CD4-positive, alpha-beta T cell (primary cell): ENCODE results near the gene ZBTB7C. TPM values are rescaled to one million over a fixed set of nuclear protein-coding genes. Genes with fewer than 3 reads are reported as not detected.

Experiments
- ATAC-seq: fragments of 200-7000 bp; cut with Tn5 transposase; one replicate; pipeline ENCODE4 v1.10.0; 2022; ENCODE audit warnings: mild to moderate bottlenecking; ENCODE audit not compliant: poor library complexity
- CTCF ChIA-PET: fragments of 350-600 bp; sonication (Branson Sonifier 250); formaldehyde crosslinking; loops from one replicate; lab custom pipeline; 2021; ENCODE audit warnings: antibody characterized with exemption, inconsistent platforms; lab: Charles Lee
- POLR2A ChIA-PET: fragments of 350-600 bp; sonication (Branson Sonifier 250); formaldehyde crosslinking; loops from one replicate; lab custom pipeline; 2021; ENCODE audit warnings: antibody characterized with exemption, inconsistent platforms; lab: Charles Lee
- DNase-seq, 14 experiments: peaks; one replicate each; pipeline ENCODE4 v3.0.0-alpha.2; 2013 to 2020; ENCODE audit warnings: mixed read lengths in 2 of 14
- H3K27ac ChIP-seq, 2 donors: one replicate each; pipeline versions ENCODE4 v1.5.1 to v1.7.0; 2013; ENCODE audit warnings: low read length in 2 of 2, low read depth in 1 of 2, mild to moderate bottlenecking in 1 of 2
- H3K27me3 ChIP-seq, 2 experiments: 1 replicate in 1 of 2; 2 replicates in 1 of 2; pipeline versions ENCODE4 v1.6.1 to v1.7.0; 2013; ENCODE audit warnings: low read length in 2 of 2, control low read depth in 1 of 2, mild to moderate bottlenecking in 1 of 2, moderate library complexity in 1 of 2; ENCODE audit not compliant: insufficient read depth in 2 of 2, control insufficient read depth in 1 of 2
- H3K36me3 ChIP-seq: one replicate; pipeline ENCODE4 v1.6.1; 2013; ENCODE audit warnings: low read length, control low read depth; ENCODE audit not compliant: insufficient read depth
- H3K4me1 ChIP-seq: one replicate; pipeline ENCODE4 v1.6.1; 2013; ENCODE audit warnings: low read length, control low read depth; ENCODE audit not compliant: insufficient read depth
- H3K4me3 ChIP-seq: one replicate; pipeline ENCODE4 v1.5.1; 2013; ENCODE audit warnings: mild to moderate bottlenecking, low read length, moderate library complexity
- H3K9me3 ChIP-seq, 2 experiments: 1 replicate in 1 of 2; 2 replicates in 1 of 2; pipeline versions ENCODE4 v1.6.1 to v1.7.0; 2013; ENCODE audit warnings: low read length in 2 of 2, mild to moderate bottlenecking in 2 of 2, control low read depth in 1 of 2, moderate library complexity in 1 of 2; ENCODE audit not compliant: control insufficient read depth in 1 of 2, insufficient read depth in 1 of 2
- H3K27ac Mint-ChIP-seq: one replicate; pipeline ENCODE4 v1.8.0; 2020; ENCODE audit warnings: mixed read lengths
- H3K27me3 Mint-ChIP-seq: one replicate; pipeline ENCODE4 v1.8.0; 2021; ENCODE audit warnings: mixed read lengths
- H3K36me3 Mint-ChIP-seq: one replicate; pipeline ENCODE4 v1.8.0; 2021; ENCODE audit warnings: low read depth, mixed read lengths
- H3K4me1 Mint-ChIP-seq: one replicate; pipeline ENCODE4 v1.8.0; 2021; ENCODE audit warnings: low read depth, mixed read lengths
- H3K4me3 Mint-ChIP-seq: one replicate; pipeline ENCODE4 v1.8.0; 2020; ENCODE audit warnings: mild to moderate bottlenecking, mixed read lengths
- H3K9me3 Mint-ChIP-seq: one replicate; pipeline ENCODE4 v1.8.0; 2020; ENCODE audit warnings: mixed read lengths
- intact Hi-C, 2 experiments: fragments of 100-400 bp; cut with DNase I in 1 of 2; cut with micrococcal nuclease in 1 of 2; formaldehyde crosslinking; loops; one replicate each; pipeline versions ENCODE4 v1.15.1 to v1.9.0; 2023 to 2025; cut with DNase I, micrococcal nuclease
- total RNA-seq, 174 experiments: library from RNA in 2 of 174; stranded (reverse) in 2 of 174; gene quantifications; one replicate each; pipeline ENCODE4 v1.2.3 and lab custom pipeline; 2021 to 2026
- TF ChIP-seq, protein P1 (sequence below): fragments of 200-600 bp; IDR thresholded peaks from one replicate; pipeline ENCODE4 v1.8.0; 2022; ENCODE audit warnings: antibody characterized with exemption, mild to moderate bottlenecking

Gene ZBTB7C
- total RNA-seq, 2 experiments from 2014 or later, result not detected

DNA sequence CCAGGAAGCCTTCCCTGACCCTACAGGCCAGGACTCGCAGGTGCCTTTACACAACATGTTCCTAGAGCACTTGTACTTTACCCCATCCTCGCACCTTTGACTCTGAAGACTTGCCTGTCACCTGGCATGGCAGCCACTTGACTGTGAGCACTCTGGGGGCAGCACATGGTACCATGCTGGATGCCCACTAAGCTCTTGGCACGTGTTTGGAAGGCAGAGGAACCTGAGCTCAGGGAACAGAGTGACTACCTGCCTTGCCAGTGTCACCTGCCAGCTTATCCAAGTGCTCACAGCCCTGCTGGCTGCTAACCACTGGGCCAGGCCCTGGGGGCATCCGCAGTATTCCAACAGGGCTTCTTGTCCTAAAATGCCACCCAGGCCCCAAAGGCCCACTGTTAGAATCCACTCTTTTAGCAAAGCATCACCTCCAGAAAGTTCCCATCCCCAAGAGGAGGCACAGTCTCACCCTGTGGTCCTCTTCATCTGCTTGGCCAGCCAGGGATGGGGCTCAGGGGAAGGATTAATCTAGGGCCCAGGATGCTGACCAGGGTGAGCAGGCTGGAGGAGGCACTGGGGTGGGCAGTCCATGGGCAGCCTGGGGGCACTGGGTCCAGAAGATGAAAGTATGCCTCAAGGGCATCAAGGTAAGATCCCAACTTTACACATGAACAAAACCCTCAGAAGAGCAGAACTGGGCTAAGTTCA lies 57.0 kb downstream of the ZBTB7C start:
- no peaks in the 10 kb centered on the region for H3K36me3 Mint-ChIP-seq
- H3K27me3 Mint-ChIP-seq, result peaks cover 29% of the 10 kb centered on the region

DNA sequence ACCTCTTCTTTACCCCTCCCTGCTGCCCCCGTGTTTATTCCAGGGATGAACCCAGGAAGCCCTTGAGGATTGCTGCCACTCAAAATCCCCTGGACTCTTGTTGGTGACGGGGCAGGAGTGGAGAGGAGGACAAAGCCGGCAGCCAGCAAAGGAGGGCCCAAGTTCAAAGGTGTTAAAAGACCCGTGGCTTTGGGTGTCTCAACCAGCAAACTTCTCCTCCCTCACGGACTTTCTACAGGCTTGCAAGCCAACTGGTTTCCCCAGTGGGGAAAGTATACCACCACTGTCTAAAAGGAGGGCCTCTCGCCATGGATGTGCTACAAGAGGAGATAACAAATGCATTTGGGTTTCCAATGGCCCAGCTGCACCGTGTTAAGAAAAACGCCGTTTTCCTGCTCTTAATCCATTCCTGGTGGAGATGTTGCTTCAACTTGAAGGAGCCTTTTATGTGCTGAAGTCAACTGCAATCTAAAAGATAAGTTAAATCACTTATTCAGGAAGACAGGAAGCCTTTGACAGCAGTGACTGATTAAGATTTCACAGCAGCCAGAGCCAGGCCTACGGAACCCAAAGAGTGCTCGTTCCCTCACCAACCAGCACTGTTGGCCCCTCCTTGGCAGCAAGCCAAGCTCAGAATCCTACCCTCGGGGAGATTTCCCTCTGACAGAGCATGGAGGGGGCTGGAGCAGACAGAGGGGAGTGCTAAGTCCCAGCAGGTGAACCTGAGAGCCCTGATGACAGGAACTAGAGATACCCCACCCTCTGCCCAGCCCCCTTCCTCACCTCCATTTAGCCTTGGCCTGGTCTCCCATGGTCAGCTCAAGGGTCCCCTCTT lies 57.8 kb downstream of the ZBTB7C start:
- H3K27me3 Mint-ChIP-seq, result peaks cover 24% of the 10 kb centered on the region
- no peaks in the 10 kb centered on the region for H3K36me3 Mint-ChIP-seq
- Histone ChIP-seq H3K36me3 (no peaks in the 10 kb centered on the region), H3K27me3 (no peaks in the 10 kb centered on the region), H3K4me3 (no peak overlapping the region), H3K9me3 (no peaks in the 10 kb centered on the region), H3K27ac (no peak overlapping the region), H3K4me1 (no peaks in the 10 kb centered on the region)
- ChIA-PET CTCF (no interaction called here), POLR2A (no interaction called here)
- no peak overlapping the region for H3K27ac Mint-ChIP-seq
- no peak for DNase-seq
- H3K4me3 Mint-ChIP-seq, result no peak overlapping the region
- no peak for ATAC-seq
- no peaks in the 10 kb centered on the region for H3K4me1 Mint-ChIP-seq
- intact Hi-C loops, result no loop called here
- TF ChIP-seq, protein P1, sequence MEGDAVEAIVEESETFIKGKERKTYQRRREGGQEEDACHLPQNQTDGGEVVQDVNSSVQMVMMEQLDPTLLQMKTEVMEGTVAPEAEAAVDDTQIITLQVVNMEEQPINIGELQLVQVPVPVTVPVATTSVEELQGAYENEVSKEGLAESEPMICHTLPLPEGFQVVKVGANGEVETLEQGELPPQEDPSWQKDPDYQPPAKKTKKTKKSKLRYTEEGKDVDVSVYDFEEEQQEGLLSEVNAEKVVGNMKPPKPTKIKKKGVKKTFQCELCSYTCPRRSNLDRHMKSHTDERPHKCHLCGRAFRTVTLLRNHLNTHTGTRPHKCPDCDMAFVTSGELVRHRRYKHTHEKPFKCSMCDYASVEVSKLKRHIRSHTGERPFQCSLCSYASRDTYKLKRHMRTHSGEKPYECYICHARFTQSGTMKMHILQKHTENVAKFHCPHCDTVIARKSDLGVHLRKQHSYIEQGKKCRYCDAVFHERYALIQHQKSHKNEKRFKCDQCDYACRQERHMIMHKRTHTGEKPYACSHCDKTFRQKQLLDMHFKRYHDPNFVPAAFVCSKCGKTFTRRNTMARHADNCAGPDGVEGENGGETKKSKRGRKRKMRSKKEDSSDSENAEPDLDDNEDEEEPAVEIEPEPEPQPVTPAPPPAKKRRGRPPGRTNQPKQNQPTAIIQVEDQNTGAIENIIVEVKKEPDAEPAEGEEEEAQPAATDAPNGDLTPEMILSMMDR, result no peak
- no peaks in the 10 kb centered on the region for H3K9me3 Mint-ChIP-seq

More for the DNA sequence above, 57.0 kb downstream of the ZBTB7C start:
- Mint-ChIP-seq H3K4me3 (no peak overlapping the region), H3K27ac (no peak overlapping the region), H3K9me3 (no peaks in the 10 kb centered on the region), H3K4me1 (no peaks in the 10 kb centered on the region)
- Histone ChIP-seq H3K9me3 (no peaks in the 10 kb centered on the region), H3K27ac (no peak overlapping the region), H3K4me3 (no peak overlapping the region), H3K36me3 (no peaks in the 10 kb centered on the region), H3K27me3 (no peaks in the 10 kb centered on the region), H3K4me1 (no peaks in the 10 kb centered on the region)
- TF ChIP-seq, protein P1, result no peak
- DNase-seq (no peak), ATAC-seq (no peak)
- intact Hi-C loops, result no loop called here
- CTCF ChIA-PET, result no interaction called here
- POLR2A ChIA-PET, result no interaction called here

DNA sequence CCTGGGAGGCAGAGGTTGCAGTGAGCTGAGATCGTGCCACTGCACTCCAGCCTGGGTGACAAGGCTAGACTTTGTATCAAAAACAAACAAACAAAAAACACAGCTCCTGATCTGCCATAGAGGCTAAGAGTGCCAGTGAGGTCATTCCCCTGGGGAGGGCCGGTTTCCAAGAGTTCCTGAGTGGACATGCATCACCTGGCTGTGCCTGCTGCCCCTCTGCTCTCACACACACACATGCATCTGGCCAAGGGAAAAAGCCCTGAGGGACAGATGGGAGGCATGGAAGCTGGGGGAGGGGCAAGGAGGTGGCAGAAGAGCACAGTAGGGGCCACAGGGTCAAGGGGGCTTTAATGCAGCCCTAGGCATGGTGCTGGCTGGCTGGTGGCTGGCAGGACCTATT lies 60.4 kb downstream of the ZBTB7C start:
- Mint-ChIP-seq H3K36me3 (no peaks in the 10 kb centered on the region), H3K4me3 (no peak overlapping the region), H3K27me3 (peaks cover 13% of the 10 kb centered on the region), H3K9me3 (no peaks in the 10 kb centered on the region), H3K4me1 (no peaks in the 10 kb centered on the region), H3K27ac (no peak overlapping the region)
- DNase-seq (no peak), ATAC-seq (no peak)
- Histone ChIP-seq H3K9me3 (no peaks in the 10 kb centered on the region), H3K4me3 (no peak overlapping the region), H3K4me1 (no peaks in the 10 kb centered on the region), H3K27ac (no peak overlapping the region), H3K27me3 (no peaks in the 10 kb centered on the region), H3K36me3 (no peaks in the 10 kb centered on the region)
- TF ChIP-seq, protein P1, result no peak
- intact Hi-C loops, result no loop called here
- ChIA-PET POLR2A (no interaction called here), CTCF (no interaction called here)
